ENCODE measurements around the gene SETD5.

The SETD5 gene

GRCh38 chr3:9384141-9384828, 13.1 kb upstream of the SETD5 start:
- Histone ChIP-seq H4K20me1 (ENCODE audit: insufficient read depth, low read length, poor library complexity, severe bottlenecking) (peaks cover 14% of the 10 kb centered on the region), H3F3A (ENCODE audit: low read depth) (peaks cover 7% of the 10 kb centered on the region; the same call in 1 of the 2 replicates), H3K36me3 (ENCODE audit: insufficient read depth, low read length) (peaks cover 81% of the 10 kb centered on the region; the same call in 1 of the 2 replicates), H3K79me2 (ENCODE audit: insufficient read depth, low read length) (peaks cover 26% of the 10 kb centered on the region), H3K9ac (ENCODE audit: low read depth, low read length, poor library complexity, severe bottlenecking) (no peak overlapping the region), H3K4me1 (ENCODE audit: insufficient read depth, low read length, poor library complexity, severe bottlenecking) (no peaks in the 10 kb centered on the region), H3K4me3 (ENCODE audit: low read length, poor library complexity, severe bottlenecking) (no peak overlapping the region), H2AFZ (ENCODE audit: low read length) (no peak overlapping the region), H3K4me2 (ENCODE audit: low read depth, low read length, poor library complexity, severe bottlenecking) (no peak overlapping the region), H3K9me3 (ENCODE audit: insufficient read depth, low read depth, low read length) (no peaks in the 10 kb centered on the region), H3K27me3 (ENCODE audit: insufficient read depth, low read length, poor library complexity, severe bottlenecking) (no peaks in the 10 kb centered on the region), H3K9me2 (replicated peaks; ENCODE audit: low read depth, low read length) (no peaks in the 10 kb centered on the region)
- TF ChIP-seq EZH2phosphoT487 (IDR thresholded peaks at IDR 0.05; ENCODE audit: borderline replicate concordance) = no peak
- TF ChIP-seq CTCF (conservative IDR thresholded peaks at IDR 0.05; ENCODE audit: low read length) = no peak

GRCh38 chr3:9385187-9386077, 12.0 kb upstream of the SETD5 start:
- Histone ChIP-seq H4K20me1 (ENCODE audit: insufficient read depth, low read length, poor library complexity, severe bottlenecking) (peaks cover 21% of the 10 kb centered on the region), H3K9me3 (ENCODE audit: insufficient read depth, low read depth, low read length) (no peaks in the 10 kb centered on the region), H3K9me2 (replicated peaks; ENCODE audit: low read depth, low read length) (no peaks in the 10 kb centered on the region), H3K4me2 (ENCODE audit: low read depth, low read length, poor library complexity, severe bottlenecking) (no peak overlapping the region), H3K4me1 (ENCODE audit: insufficient read depth, low read length, poor library complexity, severe bottlenecking) (no peaks in the 10 kb centered on the region), H3K9ac (ENCODE audit: low read depth, low read length, poor library complexity, severe bottlenecking) (no peak overlapping the region), H3F3A (ENCODE audit: low read depth) (peaks cover 7% of the 10 kb centered on the region; the same call in 1 of the 2 replicates), H3K27me3 (ENCODE audit: insufficient read depth, low read length, poor library complexity, severe bottlenecking) (no peaks in the 10 kb centered on the region), H3K4me3 (ENCODE audit: low read length, poor library complexity, severe bottlenecking) (no peak overlapping the region), H3K36me3 (ENCODE audit: insufficient read depth, low read length) (peaks cover 80% of the 10 kb centered on the region), H3K79me2 (ENCODE audit: insufficient read depth, low read length) (peaks cover 36% of the 10 kb centered on the region), H2AFZ (ENCODE audit: low read length) (no peak overlapping the region)
- TF ChIP-seq EZH2phosphoT487 (IDR thresholded peaks at IDR 0.05; ENCODE audit: borderline replicate concordance) = no peak
- TF ChIP-seq CTCF (conservative IDR thresholded peaks at IDR 0.05; ENCODE audit: low read length) = no peak

- Histone ChIP-seq H3K9ac (ENCODE audit: low read depth, low read length, poor library complexity, severe bottlenecking) (no peak overlapping the region), H3K79me2 (ENCODE audit: insufficient read depth, low read length) (peaks cover 40% of the 10 kb centered on the region), H3K36me3 (ENCODE audit: insufficient read depth, low read length) (peaks cover 82% of the 10 kb centered on the region), H3K27me3 (ENCODE audit: insufficient read depth, low read length, poor library complexity, severe bottlenecking) (no peaks in the 10 kb centered on the region), H3K9me2 (replicated peaks; ENCODE audit: low read depth, low read length) (no peaks in the 10 kb centered on the region), H2AFZ (ENCODE audit: low read length) (no peak overlapping the region), H4K20me1 (ENCODE audit: insufficient read depth, low read length, poor library complexity, severe bottlenecking) (peaks cover 28% of the 10 kb centered on the region), H3K4me1 (ENCODE audit: insufficient read depth, low read length, poor library complexity, severe bottlenecking) (no peaks in the 10 kb centered on the region), H3F3A (ENCODE audit: low read depth) (peaks cover 9% of the 10 kb centered on the region; the same call in 1 of the 2 replicates), H3K9me3 (ENCODE audit: insufficient read depth, low read depth, low read length) (no peaks in the 10 kb centered on the region), H3K4me3 (ENCODE audit: low read length, poor library complexity, severe bottlenecking) (no peak overlapping the region), H3K4me2 (ENCODE audit: low read depth, low read length, poor library complexity, severe bottlenecking) (no peak overlapping the region)
- no peak for TF ChIP-seq CTCF (conservative IDR thresholded peaks at IDR 0.05; ENCODE audit: low read length)
- no peak for TF ChIP-seq EZH2phosphoT487 (IDR thresholded peaks at IDR 0.05; ENCODE audit: borderline replicate concordance)
Observed at GRCh38 chr3:9386078-9386459, 11.3 kb upstream of the SETD5 start.

Measured in Loucy (cell line).